PC-3 (cell line): ENCODE data around the gene GCHFR.

ENCODE experiments used
- EZH2 ChIP-seq: fragments of 300-600 bp; sonication (generic); IDR thresholded peaks from one replicate; pipeline ENCODE4 v1.6.1; 2017; ENCODE audit warnings: antibody characterized with exemption, mild to moderate bottlenecking, low read length; ENCODE audit not compliant: unreplicated experiment
- EZH2phosphoT487 ChIP-seq: fragments of 300-600 bp; sonication (generic); IDR thresholded peaks from 2 replicates; pipeline ENCODE4 v1.6.1; 2018; ENCODE audit warnings: mild to moderate bottlenecking, antibody characterized with exemption, low read length, borderline replicate concordance
- TF ChIP-seq, protein P1 (sequence below): fragments of 300-600 bp; sonication (generic); conservative IDR thresholded peaks from 2 replicates; pipeline ENCODE4 v1.5.1; 2017; ENCODE audit warnings: antibody characterized with exemption, low read depth, mild to moderate bottlenecking, low read length

DNA sequence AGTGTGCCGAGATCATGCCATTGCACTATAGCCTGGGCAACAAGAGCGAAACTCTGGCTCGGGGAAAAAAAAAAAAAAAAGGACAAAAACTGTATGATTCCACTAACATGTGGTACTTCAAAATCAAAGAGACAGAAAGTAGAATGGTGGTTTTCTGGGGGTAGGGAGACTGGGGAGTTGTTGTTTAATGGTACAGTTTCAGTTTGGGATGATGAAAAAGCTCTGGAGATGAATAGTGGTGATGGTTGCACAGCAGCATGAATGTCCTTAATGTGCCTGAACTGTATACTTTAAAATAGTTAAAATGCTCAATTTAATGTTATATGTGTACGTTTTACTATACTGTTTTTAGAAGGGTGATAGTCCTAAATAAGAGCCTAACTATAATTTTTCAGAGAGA is 41.5 kb upstream of the GCHFR start:
- TF ChIP-seq, protein P1, sequence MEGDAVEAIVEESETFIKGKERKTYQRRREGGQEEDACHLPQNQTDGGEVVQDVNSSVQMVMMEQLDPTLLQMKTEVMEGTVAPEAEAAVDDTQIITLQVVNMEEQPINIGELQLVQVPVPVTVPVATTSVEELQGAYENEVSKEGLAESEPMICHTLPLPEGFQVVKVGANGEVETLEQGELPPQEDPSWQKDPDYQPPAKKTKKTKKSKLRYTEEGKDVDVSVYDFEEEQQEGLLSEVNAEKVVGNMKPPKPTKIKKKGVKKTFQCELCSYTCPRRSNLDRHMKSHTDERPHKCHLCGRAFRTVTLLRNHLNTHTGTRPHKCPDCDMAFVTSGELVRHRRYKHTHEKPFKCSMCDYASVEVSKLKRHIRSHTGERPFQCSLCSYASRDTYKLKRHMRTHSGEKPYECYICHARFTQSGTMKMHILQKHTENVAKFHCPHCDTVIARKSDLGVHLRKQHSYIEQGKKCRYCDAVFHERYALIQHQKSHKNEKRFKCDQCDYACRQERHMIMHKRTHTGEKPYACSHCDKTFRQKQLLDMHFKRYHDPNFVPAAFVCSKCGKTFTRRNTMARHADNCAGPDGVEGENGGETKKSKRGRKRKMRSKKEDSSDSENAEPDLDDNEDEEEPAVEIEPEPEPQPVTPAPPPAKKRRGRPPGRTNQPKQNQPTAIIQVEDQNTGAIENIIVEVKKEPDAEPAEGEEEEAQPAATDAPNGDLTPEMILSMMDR: no peak
- no peak for TF ChIP-seq EZH2phosphoT487
- TF ChIP-seq EZH2: no peak
